ENCODE results near the gene ADAMTS9.

GRCh38 chr3:64473466-64473865 lies 214.3 kb downstream of the ADAMTS9 start:
- TF ChIP-seq CTCF (conservative IDR thresholded peaks at IDR 0.05; ENCODE audit: low read depth in 2 of 2): no peak
- no peak for TF ChIP-seq REST (IDR thresholded peaks at IDR 0.05; ENCODE audit: unreplicated experiment)
- TF ChIP-seq EZH2 (IDR thresholded peaks at IDR 0.05; ENCODE audit: low read depth, unreplicated experiment): no peak
